Measurements from ENCODE around the gene ARRB1.

DNA sequence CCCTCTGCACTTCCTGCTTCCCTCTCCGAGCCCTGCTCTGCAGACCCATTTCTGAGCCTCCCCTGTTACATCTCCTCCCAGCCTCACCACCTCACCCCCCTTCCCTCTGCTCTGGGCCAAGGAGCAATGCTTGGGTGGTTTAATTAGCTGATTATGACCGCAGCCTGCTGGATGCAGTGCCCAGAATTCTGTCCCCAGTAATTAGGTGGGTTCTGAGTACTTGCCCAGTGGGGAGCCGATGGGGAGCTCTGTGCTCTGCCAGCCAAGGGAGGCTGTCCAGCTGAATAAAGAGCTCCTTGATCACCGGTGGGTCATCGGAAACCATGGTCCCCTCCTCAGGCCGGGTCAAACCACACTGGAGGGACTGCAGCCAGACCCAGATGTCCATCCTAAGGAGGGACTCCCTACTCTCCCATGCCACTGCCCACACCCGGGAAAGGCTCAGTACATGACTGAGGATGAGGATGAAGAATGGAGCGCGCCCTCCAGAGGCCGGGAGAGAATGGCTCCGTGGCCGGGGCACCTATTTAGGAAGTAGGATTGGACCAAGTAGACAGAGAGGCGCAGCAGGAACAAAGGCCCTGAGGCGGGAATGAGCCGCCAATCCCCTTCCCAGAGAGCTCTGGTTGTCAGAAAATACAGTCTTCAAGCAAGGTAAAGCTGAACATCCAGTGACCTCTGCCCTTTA is 9.1 kb downstream of the ARRB1 start:
- TF ChIP-seq, protein P1, sequence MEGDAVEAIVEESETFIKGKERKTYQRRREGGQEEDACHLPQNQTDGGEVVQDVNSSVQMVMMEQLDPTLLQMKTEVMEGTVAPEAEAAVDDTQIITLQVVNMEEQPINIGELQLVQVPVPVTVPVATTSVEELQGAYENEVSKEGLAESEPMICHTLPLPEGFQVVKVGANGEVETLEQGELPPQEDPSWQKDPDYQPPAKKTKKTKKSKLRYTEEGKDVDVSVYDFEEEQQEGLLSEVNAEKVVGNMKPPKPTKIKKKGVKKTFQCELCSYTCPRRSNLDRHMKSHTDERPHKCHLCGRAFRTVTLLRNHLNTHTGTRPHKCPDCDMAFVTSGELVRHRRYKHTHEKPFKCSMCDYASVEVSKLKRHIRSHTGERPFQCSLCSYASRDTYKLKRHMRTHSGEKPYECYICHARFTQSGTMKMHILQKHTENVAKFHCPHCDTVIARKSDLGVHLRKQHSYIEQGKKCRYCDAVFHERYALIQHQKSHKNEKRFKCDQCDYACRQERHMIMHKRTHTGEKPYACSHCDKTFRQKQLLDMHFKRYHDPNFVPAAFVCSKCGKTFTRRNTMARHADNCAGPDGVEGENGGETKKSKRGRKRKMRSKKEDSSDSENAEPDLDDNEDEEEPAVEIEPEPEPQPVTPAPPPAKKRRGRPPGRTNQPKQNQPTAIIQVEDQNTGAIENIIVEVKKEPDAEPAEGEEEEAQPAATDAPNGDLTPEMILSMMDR (IDR thresholded peaks at IDR 0.05; ENCODE audit: low read length): no peak
- TF ChIP-seq EZH2phosphoT487 (IDR thresholded peaks at IDR 0.05; ENCODE audit: low read length): no peak
